GM10266 (cell line): ENCODE results near the gene HOMER1.

Source experiments
- DNase-seq: peaks from one replicate; pipeline ENCODE4 v3.0.0; 2012; ENCODE audit errors: extremely low spot score
- TF ChIP-seq, protein P1 (sequence below): IDR thresholded peaks from 2 replicates; pipeline ENCODE4 v1.5.1; 2012; ENCODE audit warnings: mild to moderate bottlenecking, low read depth; ENCODE audit not compliant: control insufficient read depth, insufficient read depth; ENCODE audit errors: missing control alignments

HOMER1 gene

DNA sequence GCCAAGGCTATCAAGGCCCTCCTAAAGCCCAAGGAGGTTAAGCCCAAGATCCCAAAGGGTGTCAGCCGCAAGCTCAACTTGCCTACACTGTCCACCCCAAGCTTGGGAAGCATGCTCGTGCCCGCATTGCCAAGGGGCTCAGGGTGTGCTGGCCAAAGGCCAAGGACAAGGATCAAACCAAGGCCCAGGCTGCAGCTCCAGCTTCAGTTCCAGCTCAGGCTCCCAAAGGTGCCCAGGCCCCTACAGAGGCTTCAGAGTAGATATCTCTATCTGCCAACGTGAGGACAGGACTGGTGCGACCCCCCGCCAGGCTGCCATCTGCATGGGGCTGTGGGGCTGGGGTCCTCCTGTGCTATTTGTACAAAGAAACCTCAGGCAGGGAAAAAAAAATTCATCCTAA lies 3.3 kb downstream of the HOMER1 start:
- TF ChIP-seq, protein P1, sequence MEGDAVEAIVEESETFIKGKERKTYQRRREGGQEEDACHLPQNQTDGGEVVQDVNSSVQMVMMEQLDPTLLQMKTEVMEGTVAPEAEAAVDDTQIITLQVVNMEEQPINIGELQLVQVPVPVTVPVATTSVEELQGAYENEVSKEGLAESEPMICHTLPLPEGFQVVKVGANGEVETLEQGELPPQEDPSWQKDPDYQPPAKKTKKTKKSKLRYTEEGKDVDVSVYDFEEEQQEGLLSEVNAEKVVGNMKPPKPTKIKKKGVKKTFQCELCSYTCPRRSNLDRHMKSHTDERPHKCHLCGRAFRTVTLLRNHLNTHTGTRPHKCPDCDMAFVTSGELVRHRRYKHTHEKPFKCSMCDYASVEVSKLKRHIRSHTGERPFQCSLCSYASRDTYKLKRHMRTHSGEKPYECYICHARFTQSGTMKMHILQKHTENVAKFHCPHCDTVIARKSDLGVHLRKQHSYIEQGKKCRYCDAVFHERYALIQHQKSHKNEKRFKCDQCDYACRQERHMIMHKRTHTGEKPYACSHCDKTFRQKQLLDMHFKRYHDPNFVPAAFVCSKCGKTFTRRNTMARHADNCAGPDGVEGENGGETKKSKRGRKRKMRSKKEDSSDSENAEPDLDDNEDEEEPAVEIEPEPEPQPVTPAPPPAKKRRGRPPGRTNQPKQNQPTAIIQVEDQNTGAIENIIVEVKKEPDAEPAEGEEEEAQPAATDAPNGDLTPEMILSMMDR = no peak
- no peak for DNase-seq

DNA sequence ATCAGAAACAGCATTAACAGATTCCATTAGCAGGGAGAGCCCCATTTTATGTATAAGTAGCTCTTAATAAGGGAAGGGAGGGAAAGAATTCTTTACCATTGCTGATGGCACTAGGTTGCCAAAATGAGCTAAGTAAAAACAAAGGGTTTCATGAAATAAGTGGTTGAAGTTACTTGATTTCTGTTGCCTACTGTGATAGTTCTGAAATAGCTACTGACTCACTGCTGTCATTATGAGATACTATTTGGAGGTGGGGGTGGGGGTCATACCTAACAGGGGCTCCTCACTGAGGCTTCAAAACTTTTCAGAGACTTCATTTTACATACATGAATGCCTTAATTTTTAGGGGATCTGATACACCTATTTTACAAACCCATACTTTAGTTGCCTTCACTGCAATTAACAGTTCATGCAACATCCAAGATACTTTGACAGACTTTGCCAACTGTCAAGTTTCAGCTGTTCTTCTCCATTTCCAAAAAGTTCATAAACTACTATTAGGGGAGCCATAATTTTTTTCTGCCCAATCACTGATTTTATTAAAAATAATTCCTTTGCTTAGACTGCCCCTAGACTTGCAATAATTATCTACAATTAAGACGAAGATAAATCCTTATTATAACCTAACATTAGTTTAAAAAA lies 4.6 kb downstream of the HOMER1 start:
- DNase-seq = no peak
- TF ChIP-seq, protein P1 = no peak

- DNase-seq = no peak
- TF ChIP-seq, protein P1 = no peak
These were observed 5.1 kb downstream of the HOMER1 start for GRCh38 chr5:79508794-79509193.

DNA sequence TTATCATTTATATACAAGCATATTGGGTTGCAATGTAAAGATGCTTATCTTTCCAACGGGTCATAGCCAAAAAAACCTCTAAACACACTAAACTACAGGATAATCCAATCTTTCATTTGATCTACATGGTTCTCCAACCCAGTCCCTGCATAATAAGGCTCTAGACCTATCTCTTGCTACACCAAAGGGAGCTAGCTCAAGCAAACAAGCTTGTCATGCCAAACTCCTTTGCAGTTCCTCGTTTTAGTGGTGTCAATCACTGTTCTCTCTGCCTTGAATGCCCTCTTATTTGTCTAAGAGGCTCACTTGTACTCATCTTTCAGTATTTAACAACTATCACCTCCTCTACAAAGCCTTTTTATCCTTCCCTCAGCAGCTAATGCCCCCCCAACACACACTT lies 5.6 kb downstream of the HOMER1 start:
- no peak for DNase-seq
- TF ChIP-seq, protein P1 = no peak

DNA sequence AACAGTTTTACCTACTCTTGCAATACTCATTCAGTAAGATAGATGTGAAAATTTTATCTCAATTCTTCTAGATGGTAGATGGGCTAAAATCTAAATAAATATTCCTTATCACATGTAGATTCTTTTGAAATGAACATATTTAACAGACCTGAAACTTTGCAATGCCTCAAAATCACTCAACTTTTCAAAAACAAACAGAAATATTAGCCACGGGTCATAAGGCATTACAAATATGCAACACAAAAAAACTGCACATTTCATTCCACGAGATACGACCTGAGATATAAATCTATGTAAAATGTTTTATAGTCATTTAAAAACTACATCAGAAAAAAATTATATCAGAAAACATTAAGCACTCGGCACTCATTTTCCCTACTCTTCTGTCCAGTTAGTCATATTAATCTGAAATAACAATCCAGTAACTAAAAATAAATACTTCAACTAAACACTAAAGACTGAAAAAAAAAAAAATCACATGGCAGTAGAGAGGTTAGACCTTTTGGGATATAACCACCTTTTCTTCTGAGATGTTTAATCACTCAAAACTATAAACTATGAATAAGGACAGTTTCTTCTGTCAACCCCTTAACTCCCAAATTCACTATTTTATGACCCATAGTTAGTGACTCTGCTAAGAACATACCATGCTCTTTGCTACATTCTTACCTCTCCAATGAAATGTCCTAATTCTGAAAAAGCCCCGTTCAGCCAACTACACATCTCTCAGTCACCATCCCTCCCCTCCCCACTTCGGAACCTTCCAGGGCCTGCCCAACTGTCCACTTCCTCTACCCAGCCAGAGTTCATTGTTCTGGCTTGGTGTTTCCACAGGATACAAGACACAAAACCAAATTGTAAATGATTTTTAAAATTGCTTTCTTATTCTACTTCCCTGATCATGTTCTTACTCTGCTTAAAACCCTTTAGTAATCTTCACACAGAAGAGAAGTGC lies 6.4 kb downstream of the HOMER1 start:
- no peak for DNase-seq
- TF ChIP-seq, protein P1 = no peak

DNA sequence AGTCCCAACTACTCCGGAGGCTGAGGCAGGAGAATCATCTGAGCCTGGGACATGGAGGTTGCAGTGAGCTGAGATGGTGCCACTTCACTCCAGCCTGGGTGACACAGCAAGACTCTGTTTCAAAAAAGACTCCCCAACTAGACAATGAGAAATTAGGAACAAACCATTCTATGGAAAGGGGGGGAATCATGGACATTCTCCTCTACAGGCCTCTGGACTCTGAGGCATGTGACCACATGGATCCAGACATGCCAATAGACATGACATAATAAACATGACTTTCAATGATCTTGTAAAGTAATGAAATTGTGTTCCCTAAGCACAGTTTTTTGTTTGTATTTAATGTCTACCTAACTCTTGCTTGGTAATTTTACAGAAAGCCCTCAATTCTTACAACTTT lies 8.8 kb downstream of the HOMER1 start:
- DNase-seq = no peak
- TF ChIP-seq, protein P1 = no peak

GRCh38 chr5:79503794-79504495 lies 10.0 kb downstream of the HOMER1 start:
- no peak for DNase-seq
- TF ChIP-seq, protein P1 = no peak
